NT2/D1 (cell line): ENCODE results near the gene IL2RA.

Experiments
- YY1 ChIP-seq: IDR thresholded peaks from 2 replicates; pipeline ENCODE4 v1.6.1; 2011; ENCODE audit not compliant: insufficient read length, insufficient read depth
- ZNF274 ChIP-seq: IDR thresholded peaks from 2 replicates; pipeline ENCODE4 v1.6.1; 2011; ENCODE audit warnings: mild to moderate bottlenecking, low read depth, low read length

DNA sequence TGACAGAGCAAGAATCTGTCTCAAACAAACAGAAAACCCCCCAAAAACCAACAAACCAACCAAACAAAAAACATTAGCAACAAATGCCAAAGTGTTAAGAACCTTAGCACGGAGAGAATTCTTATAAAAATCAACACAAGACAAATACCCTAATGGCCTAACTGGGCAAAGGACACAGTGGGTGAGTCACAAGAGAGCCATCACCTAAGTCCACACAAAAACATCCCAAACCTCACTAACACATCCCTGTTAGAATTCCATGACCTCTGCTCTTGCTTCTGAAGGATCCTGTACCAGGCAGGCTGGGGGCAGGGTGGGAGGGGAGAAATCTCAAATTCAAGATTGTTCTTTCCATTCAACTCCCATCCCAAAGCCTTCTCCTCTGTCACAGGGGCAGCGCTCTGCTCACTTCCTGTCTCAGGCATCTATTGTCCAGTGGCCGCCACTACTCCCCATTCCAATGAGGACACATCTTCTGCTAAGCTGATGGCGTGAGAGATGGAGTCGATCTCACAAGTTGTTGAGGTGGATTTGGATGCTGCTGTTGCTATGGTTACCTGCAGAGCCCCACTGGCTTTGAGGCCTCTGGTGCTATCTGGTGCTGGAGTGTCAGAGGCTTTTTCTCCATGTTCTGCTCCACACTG, 94.0 kb downstream of the IL2RA start:
- no peak for TF ChIP-seq YY1
- no peak for TF ChIP-seq ZNF274
